ENCODE data around the gene SRGAP3.

SRGAP3 gene

DNA sequence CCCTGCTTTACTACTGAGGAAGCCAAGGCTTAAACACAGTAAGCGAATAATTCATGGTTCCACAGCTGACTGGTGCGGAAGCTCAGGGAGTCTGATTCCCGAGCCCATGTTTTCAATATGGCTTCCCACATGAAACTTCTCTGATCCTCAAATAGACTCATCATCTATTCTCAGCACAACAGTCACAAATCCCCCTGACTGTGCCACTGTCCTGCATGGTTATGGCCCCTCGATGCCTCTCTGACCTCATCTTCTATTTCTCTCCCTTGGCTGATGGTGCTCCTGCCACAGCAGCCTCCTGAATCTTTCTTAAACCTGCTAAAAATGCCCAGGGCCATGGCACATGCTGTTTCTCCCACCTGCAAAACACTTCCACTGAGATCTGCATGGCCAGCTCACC is 43.2 kb downstream of the SRGAP3 start:
- Histone ChIP-seq H3K4me1 (ENCODE audit: low read depth, poor library complexity, severe bottlenecking) (no peaks in the 10 kb centered on the region), H3K36me3 (ENCODE audit: insufficient read depth) (no peaks in the 10 kb centered on the region), H3K9ac (no peak overlapping the region), H3K4me2 (no peak overlapping the region), H3K27ac (no peak overlapping the region), H2AFZ (ENCODE audit: low read depth) (no peak overlapping the region), H3K4me3 (IDR thresholded peaks at IDR 0.05; ENCODE audit: insufficient read depth, low read depth, low read length) (no peak overlapping the region), H4K20me1 (ENCODE audit: insufficient read depth) (no peaks in the 10 kb centered on the region), H3K79me2 (ENCODE audit: insufficient read depth, low read depth) (no peaks in the 10 kb centered on the region), H3K27me3 (ENCODE audit: insufficient read depth, low read depth) (no peaks in the 10 kb centered on the region)
- TF ChIP-seq, protein P1, sequence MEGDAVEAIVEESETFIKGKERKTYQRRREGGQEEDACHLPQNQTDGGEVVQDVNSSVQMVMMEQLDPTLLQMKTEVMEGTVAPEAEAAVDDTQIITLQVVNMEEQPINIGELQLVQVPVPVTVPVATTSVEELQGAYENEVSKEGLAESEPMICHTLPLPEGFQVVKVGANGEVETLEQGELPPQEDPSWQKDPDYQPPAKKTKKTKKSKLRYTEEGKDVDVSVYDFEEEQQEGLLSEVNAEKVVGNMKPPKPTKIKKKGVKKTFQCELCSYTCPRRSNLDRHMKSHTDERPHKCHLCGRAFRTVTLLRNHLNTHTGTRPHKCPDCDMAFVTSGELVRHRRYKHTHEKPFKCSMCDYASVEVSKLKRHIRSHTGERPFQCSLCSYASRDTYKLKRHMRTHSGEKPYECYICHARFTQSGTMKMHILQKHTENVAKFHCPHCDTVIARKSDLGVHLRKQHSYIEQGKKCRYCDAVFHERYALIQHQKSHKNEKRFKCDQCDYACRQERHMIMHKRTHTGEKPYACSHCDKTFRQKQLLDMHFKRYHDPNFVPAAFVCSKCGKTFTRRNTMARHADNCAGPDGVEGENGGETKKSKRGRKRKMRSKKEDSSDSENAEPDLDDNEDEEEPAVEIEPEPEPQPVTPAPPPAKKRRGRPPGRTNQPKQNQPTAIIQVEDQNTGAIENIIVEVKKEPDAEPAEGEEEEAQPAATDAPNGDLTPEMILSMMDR (conservative IDR thresholded peaks at IDR 0.05; ENCODE audit: low read depth, low read length): no peak

DNA sequence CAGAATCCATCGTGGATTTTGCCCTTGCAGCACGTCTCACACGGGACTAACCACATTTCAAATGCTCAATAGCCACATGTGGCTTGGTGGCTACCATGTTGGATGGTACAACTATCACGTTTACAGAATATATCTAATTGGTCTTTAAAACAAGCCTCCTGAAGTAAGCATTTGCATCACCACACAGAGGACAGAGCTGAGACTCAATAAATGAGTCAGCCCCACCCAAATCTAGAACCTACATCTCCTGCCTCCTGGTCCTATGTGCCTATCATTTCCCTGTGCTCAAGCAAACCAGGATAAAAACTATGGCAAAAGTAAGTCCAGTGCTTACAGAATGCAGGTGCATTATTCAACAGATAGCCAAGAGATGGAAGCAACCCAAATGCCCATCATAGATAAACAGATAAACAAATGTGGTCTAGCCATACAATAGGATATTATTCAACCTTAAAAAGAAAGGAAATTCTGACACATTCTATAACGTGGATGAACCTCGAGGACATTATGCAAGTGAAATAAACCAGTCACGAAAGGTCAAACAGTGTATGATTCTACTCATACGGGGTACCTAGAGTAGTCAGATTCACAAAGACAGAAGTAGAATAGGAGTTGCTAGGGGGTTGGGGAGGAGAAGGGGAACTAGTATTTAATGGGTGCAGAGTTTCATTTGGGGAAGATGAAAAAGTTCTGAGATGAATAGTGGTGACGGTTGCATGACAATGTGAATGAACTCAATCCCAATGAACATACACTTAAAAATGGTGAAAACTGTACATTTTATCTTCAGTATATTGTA is 43.9 kb downstream of the SRGAP3 start:
- Histone ChIP-seq H3K9ac (no peak overlapping the region), H3K79me2 (ENCODE audit: insufficient read depth, low read depth) (no peaks in the 10 kb centered on the region), H3K4me1 (ENCODE audit: low read depth, poor library complexity, severe bottlenecking) (no peaks in the 10 kb centered on the region), H3K4me3 (IDR thresholded peaks at IDR 0.05; ENCODE audit: insufficient read depth, low read depth, low read length) (no peak overlapping the region), H3K27ac (no peak overlapping the region), H4K20me1 (ENCODE audit: insufficient read depth) (no peaks in the 10 kb centered on the region), H2AFZ (ENCODE audit: low read depth) (no peak overlapping the region), H3K27me3 (ENCODE audit: insufficient read depth, low read depth) (no peaks in the 10 kb centered on the region), H3K36me3 (ENCODE audit: insufficient read depth) (no peaks in the 10 kb centered on the region), H3K4me2 (no peak overlapping the region)
- TF ChIP-seq, protein P1 (conservative IDR thresholded peaks at IDR 0.05; ENCODE audit: low read depth, low read length): no peak

DNA sequence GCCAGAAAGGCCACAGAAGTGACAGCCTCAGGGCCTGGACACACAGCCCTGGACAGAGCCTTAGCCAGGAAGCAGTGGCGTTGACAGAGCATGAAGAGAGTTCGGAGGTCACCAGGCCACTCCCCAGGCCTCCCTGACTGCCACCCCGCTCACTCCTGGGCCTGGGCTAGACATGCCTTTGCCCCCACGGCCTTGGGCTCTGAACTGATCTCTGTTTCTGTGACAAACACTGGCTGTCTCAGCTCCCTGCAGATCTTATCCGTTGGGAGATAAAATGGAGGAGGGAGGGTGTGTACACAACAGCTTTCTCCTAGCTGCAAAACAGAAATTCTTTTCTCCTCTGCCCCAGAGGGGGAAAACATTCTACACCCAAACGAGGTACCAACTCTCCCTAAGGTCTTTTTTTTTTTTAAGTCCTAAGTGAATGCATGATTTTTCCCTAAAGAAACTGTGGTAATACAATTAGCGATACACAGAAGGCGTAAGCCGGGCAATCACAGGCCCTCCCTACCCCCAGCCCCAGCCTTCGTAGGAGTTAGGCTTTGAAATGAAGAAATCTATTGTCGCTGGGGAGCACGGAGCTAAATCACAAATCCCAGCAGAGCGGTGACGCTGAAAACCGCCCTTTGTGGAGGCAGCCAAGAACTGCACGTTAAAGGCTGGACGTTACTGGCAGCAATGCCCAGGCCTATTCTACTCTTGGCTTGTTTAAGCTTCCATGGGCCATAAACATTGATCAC is 45.0 kb downstream of the SRGAP3 start:
- Histone ChIP-seq H2AFZ (ENCODE audit: low read depth) (no peak overlapping the region), H4K20me1 (ENCODE audit: insufficient read depth) (no peaks in the 10 kb centered on the region), H3K36me3 (ENCODE audit: insufficient read depth) (no peaks in the 10 kb centered on the region), H3K4me2 (no peak overlapping the region), H3K27ac (no peak overlapping the region), H3K9ac (no peak overlapping the region), H3K79me2 (ENCODE audit: insufficient read depth, low read depth) (no peaks in the 10 kb centered on the region), H3K27me3 (ENCODE audit: insufficient read depth, low read depth) (no peaks in the 10 kb centered on the region), H3K4me1 (ENCODE audit: low read depth, poor library complexity, severe bottlenecking) (no peaks in the 10 kb centered on the region), H3K4me3 (IDR thresholded peaks at IDR 0.05; ENCODE audit: insufficient read depth, low read depth, low read length) (no peak overlapping the region)
- TF ChIP-seq, protein P1 (conservative IDR thresholded peaks at IDR 0.05; ENCODE audit: low read depth, low read length): no peak

DNA sequence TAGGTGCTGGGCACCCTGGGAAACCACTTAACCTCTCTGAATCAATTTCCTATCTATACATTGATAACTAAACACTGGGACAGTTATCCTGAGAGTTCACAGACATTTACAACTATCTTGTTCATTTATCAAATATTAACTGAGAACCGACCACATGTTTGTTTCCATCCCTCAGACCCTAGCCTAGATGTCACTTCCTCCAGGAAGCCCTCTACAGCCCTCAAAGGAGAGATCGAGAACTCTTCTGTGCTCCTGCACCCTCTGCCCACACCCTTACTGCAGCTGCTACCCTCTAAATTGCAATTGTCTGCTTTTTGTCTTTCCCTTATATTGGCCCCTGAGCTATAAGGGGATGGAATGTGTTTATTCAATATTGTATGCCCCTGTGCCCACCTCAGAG is 46.1 kb downstream of the SRGAP3 start:
- TF ChIP-seq, protein P1 (conservative IDR thresholded peaks at IDR 0.05; ENCODE audit: low read depth, low read length): no peak
- no peaks in the 10 kb centered on the region for H3K27me3 ChIP-seq (ENCODE audit: insufficient read depth, low read depth)

More for the DNA sequence above, 46.1 kb downstream of the SRGAP3 start:
- Histone ChIP-seq H3K27ac (no peak overlapping the region), H2AFZ (ENCODE audit: low read depth) (no peak overlapping the region), H3K36me3 (ENCODE audit: insufficient read depth) (no peaks in the 10 kb centered on the region), H3K79me2 (ENCODE audit: insufficient read depth, low read depth) (no peaks in the 10 kb centered on the region), H3K9ac (no peak overlapping the region), H3K4me1 (ENCODE audit: low read depth, poor library complexity, severe bottlenecking) (no peaks in the 10 kb centered on the region), H4K20me1 (ENCODE audit: insufficient read depth) (no peaks in the 10 kb centered on the region), H3K4me3 (IDR thresholded peaks at IDR 0.05; ENCODE audit: insufficient read depth, low read depth, low read length) (no peak overlapping the region), H3K4me2 (no peak overlapping the region)

Measured in KMS-11 (cell line).